Stimulated activated CD4-positive, alpha-beta T cell treated with anti-CD3 and anti-CD28 coated beads, Interleukin-1b, Interleukin-23, amount 100 ng/mL, for 24 hours (primary cell): ENCODE data around the gene RALGPS1.

Experiments used
- DNase-seq, 4 experiments: peaks; one replicate each; pipeline ENCODE4 v3.0.0-alpha.2; 2020; ENCODE audit warnings: low read depth in 4 of 4, low spot score in 1 of 4

RALGPS1 gene

DNA sequence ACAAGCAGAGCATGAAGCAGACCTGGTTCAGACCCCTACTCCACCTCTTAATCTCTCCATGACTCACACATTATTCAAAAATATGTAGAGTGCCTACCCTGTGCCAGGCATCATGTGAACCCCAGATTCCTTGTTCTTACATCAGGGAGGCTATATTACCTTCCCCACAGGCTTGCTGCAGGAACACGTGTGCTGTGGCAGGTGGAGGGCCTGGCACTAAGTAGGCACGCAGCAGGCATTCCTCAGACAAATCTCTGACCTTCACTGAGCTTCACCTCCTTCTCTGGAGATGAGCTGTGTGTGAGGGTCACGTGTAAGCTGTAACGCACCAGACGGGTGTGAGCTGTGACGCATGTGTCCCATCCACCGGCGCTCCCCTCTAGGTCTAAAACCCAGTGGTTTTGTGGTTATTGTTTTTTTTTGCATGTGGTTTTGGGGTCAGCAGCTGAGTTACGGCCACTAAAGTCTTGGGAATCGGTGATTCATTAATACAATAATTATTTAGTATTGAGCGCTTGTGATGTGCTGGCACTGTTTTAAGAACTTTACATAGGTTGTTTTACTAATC is 177.5 kb downstream of the RALGPS1 start:
- DNase-seq, result no peak

DNA sequence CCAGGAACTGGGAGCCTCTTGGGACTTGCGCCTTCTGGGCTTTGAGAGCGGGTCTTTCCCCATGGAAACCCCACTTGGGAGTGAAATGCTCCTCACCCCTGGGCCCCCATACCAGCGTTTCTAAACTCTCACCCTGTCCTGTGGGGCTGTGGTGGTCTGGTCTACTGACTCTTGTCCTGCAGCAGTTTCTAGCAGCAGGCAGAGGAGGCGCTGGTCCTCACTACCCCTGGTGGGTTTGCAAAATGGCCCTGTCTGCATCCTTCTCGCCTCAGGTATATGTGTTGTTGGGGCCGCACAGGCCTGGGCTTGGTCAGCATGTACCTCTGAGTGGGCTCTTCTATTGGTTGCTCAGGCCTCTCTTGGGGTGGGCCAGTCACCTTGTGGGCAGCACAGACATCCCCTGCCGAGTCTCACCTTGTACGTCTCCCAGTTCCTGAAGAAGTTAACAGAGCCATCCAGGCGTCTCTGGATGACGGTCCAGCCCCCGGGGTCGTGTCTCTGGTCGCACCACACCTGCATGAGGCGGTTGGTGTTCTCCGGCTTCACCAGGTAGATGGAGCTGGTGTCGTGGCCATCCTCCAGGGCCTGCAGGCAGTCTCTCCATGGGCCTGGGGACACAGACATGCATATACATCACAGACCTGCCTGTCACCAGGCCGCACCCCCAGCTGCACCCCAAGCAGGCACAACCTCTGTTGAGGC is 178.9 kb downstream of the RALGPS1 start:
- DNase-seq, result no peak

DNA sequence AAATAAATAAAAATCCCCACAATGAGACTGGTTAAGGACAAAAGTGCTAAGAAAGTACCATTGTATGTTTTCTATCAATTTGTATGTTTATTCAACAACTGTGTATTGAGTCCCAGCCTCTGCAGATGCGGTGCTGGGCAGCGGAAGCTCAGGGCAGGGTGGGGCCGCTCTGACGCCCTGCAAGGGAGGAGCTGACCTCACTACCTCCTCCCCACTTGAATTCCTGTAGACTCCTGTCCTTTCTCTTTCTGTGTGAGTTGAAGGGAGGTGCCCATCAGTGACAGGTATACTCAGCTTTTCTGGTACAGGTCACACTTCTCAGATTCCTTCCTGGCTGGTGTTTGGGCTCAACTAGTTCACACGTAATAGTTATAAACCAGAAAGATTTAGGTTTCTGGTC is 180.8 kb downstream of the RALGPS1 start:
- no peak for DNase-seq

GRCh38 chr9:127096208-127096607 is 181.6 kb downstream of the RALGPS1 start:
- no peak for DNase-seq

DNA sequence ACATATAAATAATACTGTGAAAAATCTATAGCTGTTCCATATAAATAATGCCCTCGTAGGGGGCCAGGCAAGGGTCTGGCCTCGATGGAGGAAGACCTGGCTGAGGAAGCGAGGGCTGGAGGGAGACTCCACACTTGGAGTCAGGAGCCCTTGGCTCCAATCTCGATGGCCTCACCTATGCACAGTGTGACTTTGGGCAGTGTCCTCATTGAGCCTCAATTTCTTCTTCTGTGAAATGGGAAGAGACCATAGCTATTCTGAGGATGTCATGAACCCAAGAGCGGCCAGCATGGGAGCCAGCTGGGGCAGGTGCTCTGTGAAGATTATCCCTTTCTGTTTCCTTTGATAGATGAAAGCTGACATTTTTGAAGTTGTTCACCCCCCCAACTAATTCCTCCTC is 183.1 kb downstream of the RALGPS1 start:
- DNase-seq, result no peak

GRCh38 chr9:127098916-127099553 is 184.5 kb downstream of the RALGPS1 start:
- DNase-seq, result no peak

GRCh38 chr9:127099664-127100063 is 185.1 kb downstream of the RALGPS1 start:
- no peak for DNase-seq

DNA sequence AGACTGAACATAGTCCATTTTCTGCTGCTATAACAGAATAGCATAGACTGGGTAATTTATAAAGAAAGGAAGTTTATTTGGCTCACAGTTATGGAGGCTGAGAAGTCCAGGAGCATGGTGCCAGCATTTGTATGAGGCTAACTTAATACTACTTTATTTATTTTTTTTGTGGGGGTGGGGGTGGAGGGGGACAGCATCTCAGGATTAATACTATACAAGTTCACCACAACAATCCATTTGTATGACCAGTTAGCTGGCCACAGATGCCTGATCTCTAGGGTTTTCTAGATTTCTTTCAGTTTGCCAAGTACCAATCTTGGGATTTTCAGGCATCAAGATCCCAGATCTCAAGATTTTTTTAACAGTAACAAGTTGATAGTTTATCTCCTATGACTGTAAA is 187.6 kb downstream of the RALGPS1 start:
- DNase-seq, result no peak

GRCh38 chr9:127102788-127103187 is 188.2 kb downstream of the RALGPS1 start:
- no peak for DNase-seq

DNA sequence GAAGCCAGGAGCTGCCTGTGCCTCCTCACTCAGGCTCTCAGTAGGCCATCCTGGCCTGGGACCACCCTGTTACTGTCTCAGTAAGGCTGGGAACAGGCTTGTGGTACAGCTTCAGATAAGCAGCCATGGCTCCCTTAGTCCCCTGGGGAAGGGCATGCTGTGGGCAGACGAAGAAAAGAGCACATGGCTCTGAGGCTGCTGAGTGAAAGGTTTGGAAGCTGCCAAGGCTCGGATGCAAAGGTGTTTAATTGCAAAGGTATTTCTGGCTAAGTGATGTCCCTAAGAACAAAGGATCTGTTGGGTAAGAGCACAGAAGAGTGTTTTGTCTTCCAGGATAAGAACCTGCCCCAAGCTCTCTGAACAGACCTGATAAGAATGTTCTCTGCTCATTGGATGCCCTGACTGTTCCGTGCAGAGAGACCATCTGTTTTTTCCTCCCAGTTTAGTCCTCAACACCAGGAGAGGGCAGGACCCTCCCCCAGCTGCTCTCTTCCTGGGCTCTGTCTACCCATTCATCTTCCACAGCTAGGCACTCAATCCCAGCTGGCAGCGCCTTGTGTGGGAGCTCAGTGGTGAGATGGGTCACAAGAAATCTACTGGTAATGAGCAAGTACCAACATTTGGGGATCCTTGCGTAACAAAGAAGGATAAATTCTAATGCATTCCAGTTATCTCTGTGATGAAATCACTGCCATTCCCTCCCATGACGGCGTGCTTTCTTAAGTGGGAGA is 190.2 kb downstream of the RALGPS1 start:
- no peak for DNase-seq

DNA sequence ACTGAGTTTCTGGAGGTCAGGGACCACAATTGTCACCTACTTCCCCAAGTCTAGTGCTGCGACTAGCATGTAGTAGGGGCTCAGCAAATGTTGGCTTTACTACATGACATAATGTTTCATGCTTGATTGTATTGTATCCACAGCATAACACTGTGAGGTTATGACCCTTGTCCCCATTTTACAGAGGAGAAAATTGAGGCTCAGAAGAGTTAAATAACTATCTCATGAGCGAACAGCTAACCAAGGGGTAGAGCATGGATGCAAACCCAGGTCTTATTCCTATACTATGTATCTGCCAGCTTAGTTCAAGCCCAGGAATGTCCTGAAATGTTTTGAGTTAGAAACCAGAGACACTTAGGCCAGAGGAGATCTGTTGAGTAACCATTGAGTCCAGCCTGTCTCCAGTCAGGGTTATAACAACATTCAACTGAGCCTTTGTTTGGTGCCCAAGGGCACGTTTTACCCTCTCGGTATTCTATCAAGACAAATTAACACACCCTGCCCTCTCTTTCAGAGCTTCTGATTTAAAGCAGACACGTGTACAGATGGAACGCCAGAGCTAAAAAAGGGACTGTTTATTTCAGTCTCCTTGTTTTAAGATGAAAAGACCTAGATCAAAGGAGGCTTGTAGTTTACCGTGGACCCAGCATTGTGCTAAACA is 191.4 kb downstream of the RALGPS1 start:
- no peak for DNase-seq

DNA sequence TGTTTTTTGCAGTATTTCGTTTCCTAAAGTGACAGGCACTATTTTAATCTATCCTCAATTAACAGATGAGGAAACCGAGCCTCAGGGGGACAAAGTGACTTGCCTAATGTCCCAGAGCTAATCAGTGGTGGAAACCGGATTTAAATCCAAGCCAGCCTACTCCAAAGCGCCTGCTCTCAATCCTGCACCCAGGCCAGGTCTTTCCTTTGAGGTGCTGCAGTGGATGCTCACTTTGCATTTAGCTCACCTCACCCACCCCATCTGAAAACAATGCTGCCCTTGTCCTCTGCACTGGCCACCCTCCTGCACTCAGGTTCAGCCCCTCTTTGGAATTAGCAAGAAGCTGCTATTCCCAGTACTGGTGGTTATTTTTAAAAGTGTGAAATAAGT is 191.9 kb downstream of the RALGPS1 start:
- DNase-seq, result no peak

DNA sequence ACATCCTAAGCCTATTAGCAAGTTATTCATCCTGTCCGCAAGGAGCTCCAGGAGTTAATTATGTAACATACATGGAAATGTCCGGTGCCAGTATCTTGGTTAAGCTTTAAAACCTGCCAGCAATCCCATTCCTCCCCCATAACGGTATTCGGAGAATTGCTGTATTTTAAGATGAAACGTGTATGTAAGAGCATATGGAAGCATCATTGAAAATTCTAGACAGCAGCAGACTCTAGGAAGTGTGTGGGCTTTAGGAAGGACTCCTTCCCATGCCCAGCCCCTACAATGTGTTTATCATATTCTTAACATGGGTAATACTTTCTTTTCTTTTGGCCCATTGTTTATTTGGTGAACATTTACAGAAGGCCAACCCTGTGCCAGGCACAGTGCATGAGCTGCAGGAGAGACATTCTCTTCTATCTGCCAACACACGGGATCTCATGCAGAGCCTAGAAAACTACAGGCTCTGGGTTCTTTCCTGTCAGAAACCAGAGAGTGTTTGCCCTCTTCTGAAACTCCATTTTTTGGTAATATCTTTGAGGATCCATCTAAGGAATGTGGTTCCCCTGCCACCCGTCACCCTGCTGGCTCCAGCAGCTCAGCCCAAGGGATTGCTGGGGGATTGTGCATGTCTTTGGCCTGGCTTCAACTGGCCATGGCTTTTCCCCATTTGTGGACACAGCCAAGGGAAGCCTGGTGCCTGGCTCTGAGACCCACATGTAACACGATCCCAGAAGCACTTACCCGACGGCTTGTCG is 192.8 kb downstream of the RALGPS1 start:
- DNase-seq, result no peak

DNA sequence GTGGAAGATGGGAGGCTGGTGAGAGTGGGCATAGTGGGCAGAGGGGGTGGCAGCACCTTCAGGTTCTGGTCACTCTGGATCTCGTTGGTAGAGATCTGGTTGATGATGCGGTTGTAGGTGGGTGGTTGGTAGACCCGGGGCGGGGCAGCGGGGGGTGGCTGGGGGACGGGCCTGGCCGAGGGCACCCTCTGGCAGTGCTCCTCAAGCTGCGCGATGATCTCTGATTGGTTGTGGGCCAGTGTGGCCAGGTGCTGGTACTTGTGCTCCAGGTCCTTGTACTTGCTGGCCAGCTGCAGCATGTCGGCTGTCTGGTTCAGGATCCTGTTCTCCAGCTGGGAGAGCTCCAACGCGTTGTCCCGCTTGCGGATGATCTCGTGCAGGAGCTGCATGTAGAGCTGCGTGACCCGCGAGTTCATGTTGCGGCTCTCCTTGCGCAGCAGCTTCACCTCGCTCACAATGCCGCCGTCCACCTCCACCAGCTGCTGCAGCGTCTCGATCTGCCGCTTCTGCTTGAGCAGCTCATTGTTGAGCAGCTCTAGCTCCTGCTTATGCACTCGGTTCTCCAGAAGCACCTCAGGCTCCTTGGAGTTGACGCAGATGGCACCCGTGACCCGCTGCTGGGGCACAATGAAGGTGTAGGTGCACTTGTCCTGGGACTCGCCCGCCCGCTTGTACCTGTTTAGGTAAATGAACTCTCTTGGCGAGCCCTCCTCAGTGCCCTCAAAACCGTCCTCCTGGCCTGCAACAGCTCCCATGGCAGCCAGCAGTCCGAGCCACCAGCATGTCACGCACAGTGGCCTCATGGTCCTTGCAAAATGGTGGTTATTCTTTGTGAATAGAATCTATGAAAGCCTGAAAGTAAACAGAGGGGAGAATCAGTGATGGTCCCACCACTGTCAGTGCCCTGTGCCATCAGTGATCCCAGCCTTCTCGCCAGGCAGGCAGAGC is 193.6 kb downstream of the RALGPS1 start:
- no peak for DNase-seq

DNA sequence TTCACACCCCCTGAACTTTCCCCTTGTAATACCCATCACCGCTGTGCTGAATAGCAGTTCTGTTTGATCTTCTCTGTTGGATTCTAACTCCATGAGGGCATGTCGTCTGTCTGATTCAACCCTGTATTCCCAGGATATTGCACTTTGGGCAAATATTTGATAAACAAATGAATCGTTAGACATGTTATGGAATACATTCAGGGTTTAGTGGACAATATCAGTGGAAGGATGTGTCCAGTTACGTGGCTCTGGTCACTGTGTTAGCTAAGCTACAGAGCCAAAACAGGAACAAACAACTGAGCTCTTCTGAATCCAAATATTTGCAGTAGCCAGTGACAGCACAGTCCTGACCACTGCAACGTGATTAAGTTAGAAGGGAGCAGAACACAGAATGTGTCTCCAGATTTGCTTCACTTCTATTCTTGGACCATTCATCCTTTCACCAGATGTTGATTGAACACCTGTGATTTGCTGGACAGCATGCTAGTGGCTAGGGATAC is 194.7 kb downstream of the RALGPS1 start:
- no peak for DNase-seq

DNA sequence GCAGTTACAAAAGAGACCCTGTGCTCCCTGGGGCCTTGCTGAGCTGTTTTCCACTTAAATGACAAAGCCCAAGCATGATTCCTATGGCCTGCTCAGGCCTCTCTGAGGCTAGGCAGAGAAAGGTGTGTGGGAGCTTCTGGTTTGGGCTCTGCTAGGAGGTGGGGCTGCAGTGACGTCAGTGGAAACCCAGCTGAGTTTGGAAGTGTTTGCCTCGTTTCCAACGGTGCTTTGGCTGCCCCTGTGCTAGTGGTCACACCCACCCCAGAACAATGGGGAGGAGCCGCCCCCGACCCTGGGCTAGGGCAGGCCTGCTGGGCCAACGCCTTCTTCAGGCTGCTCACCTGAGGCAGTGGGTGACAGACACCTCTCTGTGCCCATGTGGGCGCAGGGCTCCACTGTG is 197.5 kb downstream of the RALGPS1 start:
- no peak for DNase-seq

- DNase-seq, result no peak
Measured at GRCh38 chr9:127112735-127113161, 198.2 kb downstream of the RALGPS1 start.

GRCh38 chr9:127113191-127113972 is 198.8 kb downstream of the RALGPS1 start:
- no peak for DNase-seq

- DNase-seq, result no peak
Measured at GRCh38 chr9:127114606-127115005, 200.0 kb downstream of the RALGPS1 start.
